ENCODE measurements around the gene FOXL2. TPM values are rescaled to one million over a fixed set of nuclear protein-coding genes. Genes with fewer than 3 reads are reported as not detected.

The FOXL2 gene
- not detected for polyA plus RNA-seq (2012; ENCODE audit: insufficient read depth, insufficient read length, low read depth)

- Histone ChIP-seq H3K4me3 (ENCODE audit: low read depth, low read length) (no peak within 1 kb of the TSS), H3K4me1 (no peaks in the 10 kb centered on the region), H3K9me3 (no peaks in the 10 kb centered on the region), H3K27me3 (peaks cover 100% of the 10 kb centered on the region), H3K36me3 (no peaks in the 10 kb centered on the region)
- TF ChIP-seq, protein P1, sequence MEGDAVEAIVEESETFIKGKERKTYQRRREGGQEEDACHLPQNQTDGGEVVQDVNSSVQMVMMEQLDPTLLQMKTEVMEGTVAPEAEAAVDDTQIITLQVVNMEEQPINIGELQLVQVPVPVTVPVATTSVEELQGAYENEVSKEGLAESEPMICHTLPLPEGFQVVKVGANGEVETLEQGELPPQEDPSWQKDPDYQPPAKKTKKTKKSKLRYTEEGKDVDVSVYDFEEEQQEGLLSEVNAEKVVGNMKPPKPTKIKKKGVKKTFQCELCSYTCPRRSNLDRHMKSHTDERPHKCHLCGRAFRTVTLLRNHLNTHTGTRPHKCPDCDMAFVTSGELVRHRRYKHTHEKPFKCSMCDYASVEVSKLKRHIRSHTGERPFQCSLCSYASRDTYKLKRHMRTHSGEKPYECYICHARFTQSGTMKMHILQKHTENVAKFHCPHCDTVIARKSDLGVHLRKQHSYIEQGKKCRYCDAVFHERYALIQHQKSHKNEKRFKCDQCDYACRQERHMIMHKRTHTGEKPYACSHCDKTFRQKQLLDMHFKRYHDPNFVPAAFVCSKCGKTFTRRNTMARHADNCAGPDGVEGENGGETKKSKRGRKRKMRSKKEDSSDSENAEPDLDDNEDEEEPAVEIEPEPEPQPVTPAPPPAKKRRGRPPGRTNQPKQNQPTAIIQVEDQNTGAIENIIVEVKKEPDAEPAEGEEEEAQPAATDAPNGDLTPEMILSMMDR (IDR thresholded peaks at IDR 0.05; ENCODE audit: low read depth, low read length): no peak
- DNase-seq: no peak
Observed at GRCh38 chr3:138946663-138947494, at the start of gene FOXL2, which contains the start of gene FOXL2NB. Gene FOXL2, minus strand, starts transcription at chr3:138947137. Its CDS starts 415 bp downstream, at chr3:138946722. Gene FOXL2NB, plus strand, starts transcription at chr3:138947217. Its CDS starts 148 bp downstream, at chr3:138947365.

DNA sequence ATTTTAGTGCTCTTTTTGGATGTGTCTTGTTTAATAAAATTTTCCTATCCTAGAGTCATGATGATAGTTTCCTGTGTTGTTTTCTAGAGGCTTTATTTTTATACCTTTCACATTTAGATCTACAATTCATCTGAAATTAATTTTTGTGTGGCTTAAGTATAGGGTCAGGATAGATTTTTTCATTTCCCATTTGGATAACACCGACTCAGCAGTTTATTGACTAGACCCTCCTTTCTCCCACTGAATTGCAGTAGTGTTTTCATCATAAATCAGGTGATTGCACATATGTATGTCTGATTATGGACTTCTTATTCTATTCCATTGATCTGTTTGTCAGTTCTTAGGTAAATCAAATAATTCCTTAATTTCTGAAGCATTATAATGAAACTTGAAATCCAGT is 48.8 kb upstream of the FOXL2 start:
- DNase-seq: no peak
- H3K4me1 ChIP-seq: no peaks in the 10 kb centered on the region
- TF ChIP-seq, protein P1 (IDR thresholded peaks at IDR 0.05; ENCODE audit: low read depth, low read length): no peak
- H3K9me3 ChIP-seq: no peaks in the 10 kb centered on the region
- H3K27me3 ChIP-seq: no peaks in the 10 kb centered on the region
- no peak overlapping the region for H3K4me3 ChIP-seq (ENCODE audit: low read depth, low read length)
- no peaks in the 10 kb centered on the region for H3K36me3 ChIP-seq

DNA sequence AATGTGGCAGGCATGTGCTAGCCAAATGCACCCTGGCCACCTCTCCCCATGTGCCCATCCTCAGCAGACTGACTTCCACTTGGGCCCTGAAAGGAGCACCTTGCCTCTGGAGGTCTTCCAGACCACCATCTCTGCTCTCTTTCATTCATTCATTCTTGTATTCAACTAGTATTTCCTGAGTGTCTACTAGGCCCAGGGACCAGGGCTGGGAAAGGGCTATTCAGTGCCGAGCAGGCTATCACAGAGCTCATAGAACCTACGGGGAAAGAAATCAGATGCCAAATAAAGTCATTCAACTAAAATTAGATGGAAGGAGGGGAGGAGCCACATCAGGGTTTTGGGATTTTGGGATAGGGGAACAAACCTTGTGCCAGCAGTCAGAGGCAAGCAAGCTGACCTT is 40.2 kb upstream of the FOXL2 start:
- Histone ChIP-seq H3K36me3 (no peaks in the 10 kb centered on the region), H3K4me1 (no peaks in the 10 kb centered on the region), H3K27me3 (no peaks in the 10 kb centered on the region), H3K9me3 (no peaks in the 10 kb centered on the region; the same call in 1 of the 2 replicates), H3K4me3 (ENCODE audit: low read depth, low read length) (no peak overlapping the region)
- TF ChIP-seq, protein P1 (IDR thresholded peaks at IDR 0.05; ENCODE audit: low read depth, low read length): no peak
- no peak for DNase-seq

DNA sequence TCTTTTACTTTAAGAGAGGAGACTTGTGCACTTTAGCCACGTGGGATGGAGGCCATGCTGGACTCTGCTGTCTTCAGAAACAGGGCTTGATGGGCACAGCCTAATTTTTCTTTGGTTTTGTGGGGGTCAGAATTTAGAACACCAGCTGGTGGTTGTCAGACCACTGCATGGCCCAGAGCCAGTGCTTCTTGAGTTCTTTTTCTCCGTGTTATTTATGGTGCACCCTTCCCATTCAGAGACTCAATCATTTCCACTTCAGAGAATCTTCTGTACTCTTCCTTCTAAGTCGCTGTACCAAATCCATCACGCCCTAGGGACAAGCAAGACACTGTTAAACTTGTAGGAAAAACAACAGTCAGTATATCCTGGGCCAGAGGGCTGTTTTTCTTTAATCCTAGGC is 39.0 kb upstream of the FOXL2 start:
- H3K27me3 ChIP-seq: no peaks in the 10 kb centered on the region; the same call in 1 of the 2 replicates
- TF ChIP-seq, protein P1 (IDR thresholded peaks at IDR 0.05; ENCODE audit: low read depth, low read length): no peak
- H3K9me3 ChIP-seq: no peaks in the 10 kb centered on the region; the same call in 1 of the 2 replicates
- no peaks in the 10 kb centered on the region for H3K36me3 ChIP-seq
- H3K4me1 ChIP-seq: no peaks in the 10 kb centered on the region
- DNase-seq: no peak
- H3K4me3 ChIP-seq (ENCODE audit: low read depth, low read length): no peak overlapping the region

- Histone ChIP-seq H3K4me3 (ENCODE audit: low read depth, low read length) (no peak overlapping the region), H3K27me3 (no peaks in the 10 kb centered on the region; the same call in 1 of the 2 replicates), H3K36me3 (no peaks in the 10 kb centered on the region), H3K4me1 (no peaks in the 10 kb centered on the region), H3K9me3 (no peaks in the 10 kb centered on the region; the same call in 1 of the 2 replicates)
- no peak for DNase-seq
- TF ChIP-seq, protein P1 (IDR thresholded peaks at IDR 0.05; ENCODE audit: low read depth, low read length): no peak
Observed at GRCh38 chr3:138984816-138985215, 37.9 kb upstream of the FOXL2 start.

- no peak for DNase-seq
- TF ChIP-seq, protein P1 (IDR thresholded peaks at IDR 0.05; ENCODE audit: low read depth, low read length): no peak
- H3K9me3 ChIP-seq: no peaks in the 10 kb centered on the region; the same call in 1 of the 2 replicates
- H3K4me1 ChIP-seq: no peaks in the 10 kb centered on the region
- H3K27me3 ChIP-seq: no peaks in the 10 kb centered on the region
- no peaks in the 10 kb centered on the region for H3K36me3 ChIP-seq
- H3K4me3 ChIP-seq (ENCODE audit: low read depth, low read length): no peak overlapping the region
Observed at GRCh38 chr3:138976047-138976446, 29.1 kb upstream of the FOXL2 start.
